ENCODE results near the gene RAVER1.

DNA sequence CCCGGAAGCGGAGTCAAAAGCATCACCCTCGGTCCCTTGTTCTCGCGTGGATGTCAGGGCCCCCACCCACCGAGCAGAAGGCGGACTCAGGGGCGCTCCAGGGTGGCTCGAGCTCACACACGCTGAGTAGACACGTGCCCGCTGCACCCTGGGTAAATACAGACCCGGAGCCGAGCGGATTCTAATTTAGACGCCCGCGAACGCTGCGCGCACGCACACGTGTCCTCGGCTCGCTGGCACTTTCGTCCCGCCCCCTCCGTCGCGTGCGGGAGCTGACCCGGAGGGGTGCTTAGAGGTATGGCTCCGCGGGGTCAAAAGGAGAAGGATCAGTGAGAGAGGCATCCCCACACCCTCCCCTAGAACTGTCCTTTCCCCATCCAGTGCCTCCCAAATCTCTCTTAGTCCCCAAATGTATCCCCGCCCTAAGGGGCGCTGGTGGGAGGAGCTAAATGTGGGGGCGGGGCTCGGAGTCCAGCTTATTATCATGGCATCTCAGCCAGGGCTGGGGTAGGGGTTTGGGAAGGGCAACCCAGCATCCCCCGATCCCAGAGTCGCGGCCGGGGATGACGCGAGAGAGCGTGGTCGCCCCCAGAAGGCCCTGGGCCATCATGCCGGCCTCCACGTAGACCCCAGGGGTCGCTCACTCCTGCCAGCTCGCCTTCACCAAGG lies 44.0 kb downstream of the RAVER1 start:
- peak; percentile 52 for TF ChIP-seq POLR2A (IDR thresholded peaks at IDR 0.05; ENCODE audit: low read length)
- TF ChIP-seq GATA1 (IDR thresholded peaks at IDR 0.05; ENCODE audit: low read depth, low read length): no peak

Data from erythroblast (primary cell).